ENCODE results near the gene EGFLAM. TPM values are rescaled to one million over a fixed set of nuclear protein-coding genes. Genes with fewer than 3 reads are reported as not detected.

The EGFLAM gene
- total and polyA plus RNA-seq, 2 of the 4 experiments (the other 2 are of a cell fraction) = 0.77 to 1.1 TPM

GRCh38 chr5:38317868-38318267 lies 59.5 kb downstream of the EGFLAM start:
- H2AK5ac ChIP-seq (ENCODE audit: low read depth, low read length) = no peak overlapping the region
- H3K79me1 ChIP-seq (ENCODE audit: low read depth in 1 of 2, low read length in 2 of 2) = no peaks in the 10 kb centered on the region
- no peak overlapping the region for H4K8ac ChIP-seq (ENCODE audit: low read depth in 2 of 2, low read length in 2 of 2)
- no peak overlapping the region for H3K4me3 ChIP-seq (ENCODE audit: insufficient read depth, low read depth, low read length)
- no peak overlapping the region for H2BK20ac ChIP-seq (ENCODE audit: low read depth, low read length)
- H2AFZ ChIP-seq (replicated peaks; ENCODE audit: low read length, poor library complexity) = no peak overlapping the region
- no peak overlapping the region for H4K5ac ChIP-seq (ENCODE audit: low read depth, low read length)
- DNase-seq = no peak
- H3K36me3 ChIP-seq (ENCODE audit: control insufficient read depth, insufficient read depth, low read length) = no peaks in the 10 kb centered on the region
- no peak overlapping the region for H3K27ac ChIP-seq (ENCODE audit: insufficient read depth, low read length)
- no peak overlapping the region for H3K18ac ChIP-seq (ENCODE audit: low read depth, low read length)
- H3K27me3 ChIP-seq (ENCODE audit: control insufficient read depth, insufficient read depth, low read length) = peaks cover 2% of the 10 kb centered on the region; the same call in 1 of the 2 replicates
- H4K91ac ChIP-seq (ENCODE audit: insufficient read depth, low read depth, low read length) = no peak overlapping the region
- H3K4me2 ChIP-seq (ENCODE audit: low read depth, low read length) = no peak overlapping the region
- H2BK5ac ChIP-seq (ENCODE audit: low read depth, low read length, poor library complexity, severe bottlenecking) = no peak overlapping the region
- H4K20me1 ChIP-seq (ENCODE audit: insufficient read depth, low read length) = no peaks in the 10 kb centered on the region
- TF ChIP-seq POLR2A (IDR thresholded peaks at IDR 0.05; ENCODE audit: low read depth, low read length) (no peak), FOS (IDR thresholded peaks at IDR 0.05; ENCODE audit: low read depth, low read length) (no peak), RCOR1 (IDR thresholded peaks at IDR 0.05; ENCODE audit: insufficient replicate concordance, low read length) (no peak), NFE2L2 (IDR thresholded peaks at IDR 0.05; ENCODE audit: low read depth, low read length) (no peak), RAD21 (IDR thresholded peaks at IDR 0.05; ENCODE audit: low read length) (no peak), CEBPB (IDR thresholded peaks at IDR 0.05; ENCODE audit: low read depth, low read length) (no peak), CHD1 (IDR thresholded peaks at IDR 0.05; ENCODE audit: low read depth, low read length) (no peak), BHLHE40 (IDR thresholded peaks at IDR 0.05; ENCODE audit: low read depth, low read length) (no peak), MAZ (IDR thresholded peaks at IDR 0.05; ENCODE audit: borderline replicate concordance, low read depth, low read length) (no peak)
- TF ChIP-seq, protein P1, sequence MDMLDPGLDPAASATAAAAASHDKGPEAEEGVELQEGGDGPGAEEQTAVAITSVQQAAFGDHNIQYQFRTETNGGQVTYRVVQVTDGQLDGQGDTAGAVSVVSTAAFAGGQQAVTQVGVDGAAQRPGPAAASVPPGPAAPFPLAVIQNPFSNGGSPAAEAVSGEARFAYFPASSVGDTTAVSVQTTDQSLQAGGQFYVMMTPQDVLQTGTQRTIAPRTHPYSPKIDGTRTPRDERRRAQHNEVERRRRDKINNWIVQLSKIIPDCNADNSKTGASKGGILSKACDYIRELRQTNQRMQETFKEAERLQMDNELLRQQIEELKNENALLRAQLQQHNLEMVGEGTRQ (IDR thresholded peaks at IDR 0.05; ENCODE audit: low read depth, low read length) = no peak
- no peak for ATAC-seq (ENCODE audit: low read depth)
- H2AK9ac ChIP-seq (replicated peaks; ENCODE audit: low read depth, low read length, poor library complexity) = no peak overlapping the region
- BruUV-seq (replicated peaks) = no TSS peak
- H3K9me3 ChIP-seq (ENCODE audit: control insufficient read depth, insufficient read depth, low read length) = no peaks in the 10 kb centered on the region
- H3K4me1 ChIP-seq (ENCODE audit: control insufficient read depth, insufficient read depth, low read length) = no peaks in the 10 kb centered on the region
- intact Hi-C loops (cut with micrococcal nuclease) = no loop called here
- in situ Hi-C loops (cut with MboI; ENCODE audit: low sequenced_read_pairs) = no loop called here
- ChIA-PET POLR2A (ENCODE audit: unreplicated experiment) (no interaction called here), CTCF (no interaction called here)
- H3K9me1 ChIP-seq (ENCODE audit: insufficient read depth, low read length) = no peaks in the 10 kb centered on the region
- WGBS, 2 experiments (ENCODE audit: extremely low coverage in 2 of 2, insufficient read length in 1 of 2) = 68% methylated on average over 2 of the region's 3 CpGs; no CpG with 5 or more reads in 1 of the 2 experiments
- no peak overlapping the region for H2BK120ac ChIP-seq (ENCODE audit: low read depth, low read length)
- H3K14ac ChIP-seq (replicated peaks; ENCODE audit: low read depth, low read length) = no peak overlapping the region
- H3K9ac ChIP-seq (ENCODE audit: low read depth, low read length) = no peak overlapping the region
- no peak overlapping the region for H3K56ac ChIP-seq (ENCODE audit: extremely low read depth, insufficient read depth, low read length)
- no peak overlapping the region for H2BK15ac ChIP-seq (ENCODE audit: low read depth, low read length)
- dilution Hi-C loops (cut with HindIII; ENCODE audit: low sequenced_read_pairs, unreplicated experiment) = no loop called here
- H3K23ac ChIP-seq (ENCODE audit: low read depth, low read length) = no peak overlapping the region
- no peak overlapping the region for H3K4ac ChIP-seq (ENCODE audit: low read depth, low read length)

Data from IMR-90 (cell line).